Posterior cingulate gyrus (tissue), 11 donors: ENCODE data around the gene FADS3.

Experiments used
- DNase-seq, 10 donors: peaks; one replicate each; pipeline versions ENCODE4 v3.0.0 to v3.0.0-alpha.2; 2020 to 2021; ENCODE audit warnings: mixed read lengths in 3 of 10
- intact Hi-C: fragments of 100-400 bp; cut with DNase I; formaldehyde crosslinking; loops from one replicate; pipeline ENCODE4 v1.15.1; 2023

Gene FADS3, protein sequence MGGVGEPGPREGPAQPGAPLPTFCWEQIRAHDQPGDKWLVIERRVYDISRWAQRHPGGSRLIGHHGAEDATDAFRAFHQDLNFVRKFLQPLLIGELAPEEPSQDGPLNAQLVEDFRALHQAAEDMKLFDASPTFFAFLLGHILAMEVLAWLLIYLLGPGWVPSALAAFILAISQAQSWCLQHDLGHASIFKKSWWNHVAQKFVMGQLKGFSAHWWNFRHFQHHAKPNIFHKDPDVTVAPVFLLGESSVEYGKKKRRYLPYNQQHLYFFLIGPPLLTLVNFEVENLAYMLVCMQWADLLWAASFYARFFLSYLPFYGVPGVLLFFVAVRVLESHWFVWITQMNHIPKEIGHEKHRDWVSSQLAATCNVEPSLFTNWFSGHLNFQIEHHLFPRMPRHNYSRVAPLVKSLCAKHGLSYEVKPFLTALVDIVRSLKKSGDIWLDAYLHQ

GRCh38 chr11:61891331-61892084 lies at the start of gene FADS3:
TSS of gene FADS3 (minus strand) at chr11:61891545. CDS start at chr11:61891381, 164 bp downstream.
- intact Hi-C loops = loop anchor here (1.0 to 5.0 kb wide), 2 partner anchors 74 to 93 kb away; partner anchors contain the start of gene FADS1
- DNase-seq = peak; percentile 68 to 97 (median 78)

DNA sequence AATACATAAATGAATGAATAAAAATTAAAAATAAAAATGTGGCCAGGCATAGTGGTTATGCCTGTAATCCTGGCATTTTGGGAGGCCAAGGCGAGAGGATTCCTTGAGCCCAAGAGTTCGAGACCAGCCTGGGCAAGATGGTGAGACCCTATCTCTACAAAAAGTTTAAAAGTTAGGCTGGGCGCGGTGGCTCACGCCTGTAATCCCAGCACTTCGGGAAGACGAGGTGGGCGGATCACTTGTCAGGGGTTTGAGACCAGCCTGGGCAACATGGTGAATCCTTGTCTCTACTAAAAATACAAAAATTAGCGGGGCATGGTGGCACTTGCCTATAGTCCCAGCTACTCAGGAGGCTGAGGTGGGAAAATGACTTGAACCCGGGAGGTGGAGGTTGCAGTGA lies 49.1 kb upstream of the FADS3 start:
- intact Hi-C loops = no loop called here

GRCh38 chr11:61935861-61936260 lies 44.5 kb upstream of the FADS3 start:
- DNase-seq = no peak
- intact Hi-C loops = no loop called here

More for the DNA sequence above, 49.1 kb upstream of the FADS3 start:
- DNase-seq = no peak

DNA sequence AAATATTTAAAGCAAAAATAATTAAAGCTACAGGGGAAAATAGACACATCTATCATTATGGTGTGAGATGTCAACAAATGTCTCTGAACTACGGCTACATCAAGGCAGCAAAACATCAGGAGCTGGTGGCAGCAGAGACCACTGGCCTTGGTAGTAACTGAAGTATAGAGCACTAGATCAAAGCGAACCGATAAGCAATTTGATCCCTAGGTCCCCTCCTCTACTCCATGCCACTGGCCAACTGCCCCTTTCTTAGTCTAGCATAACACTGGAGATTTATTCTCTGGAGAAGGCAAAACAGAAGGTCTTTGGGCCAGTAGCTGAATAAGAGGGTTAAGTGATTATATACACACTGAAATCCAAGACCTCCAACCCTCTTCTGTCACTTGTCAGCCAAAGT lies 39.6 kb upstream of the FADS3 start:
- no peak for DNase-seq
- intact Hi-C loops = no loop called here

DNA sequence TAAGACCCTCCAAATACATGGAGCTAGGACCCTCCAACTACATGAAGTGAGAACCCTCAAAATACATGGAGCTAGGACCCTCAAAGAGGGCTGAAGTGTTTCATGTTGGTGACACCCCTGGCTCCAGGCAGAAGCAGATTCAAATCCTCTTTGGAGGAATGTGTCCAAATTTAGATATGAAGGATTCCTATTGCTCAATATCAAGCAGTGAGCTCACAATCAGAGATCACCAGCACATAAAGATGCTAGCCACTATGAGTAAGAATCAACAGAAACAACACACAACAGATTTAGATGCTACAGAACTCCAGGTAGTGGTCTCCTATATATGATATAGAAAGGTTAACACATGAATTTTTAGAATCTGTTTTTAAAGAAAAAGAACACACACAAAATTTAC lies 37.3 kb upstream of the FADS3 start:
- DNase-seq = no peak
- intact Hi-C loops = no loop called here

DNA sequence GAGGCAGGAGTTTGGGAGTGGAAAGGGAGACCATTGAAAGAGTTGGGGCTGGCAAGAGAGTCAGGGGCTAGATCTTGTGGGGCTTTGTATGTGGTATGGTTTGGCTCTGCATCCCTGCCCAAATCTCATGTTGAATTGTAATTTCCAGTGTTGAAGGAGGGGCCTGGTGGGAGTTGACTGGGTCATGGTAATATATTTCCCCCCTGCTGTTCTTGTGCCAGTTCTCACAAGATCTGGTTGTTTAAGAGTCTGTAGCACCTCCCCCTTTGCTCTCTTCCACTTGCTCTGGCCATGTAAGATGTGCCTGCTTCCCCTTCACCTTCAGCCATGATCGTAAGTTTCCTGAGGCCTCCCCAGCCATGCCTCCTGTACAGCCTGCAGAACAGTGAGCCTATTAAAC lies 36.2 kb upstream of the FADS3 start:
- no peak for DNase-seq
- intact Hi-C loops = no loop called here

DNA sequence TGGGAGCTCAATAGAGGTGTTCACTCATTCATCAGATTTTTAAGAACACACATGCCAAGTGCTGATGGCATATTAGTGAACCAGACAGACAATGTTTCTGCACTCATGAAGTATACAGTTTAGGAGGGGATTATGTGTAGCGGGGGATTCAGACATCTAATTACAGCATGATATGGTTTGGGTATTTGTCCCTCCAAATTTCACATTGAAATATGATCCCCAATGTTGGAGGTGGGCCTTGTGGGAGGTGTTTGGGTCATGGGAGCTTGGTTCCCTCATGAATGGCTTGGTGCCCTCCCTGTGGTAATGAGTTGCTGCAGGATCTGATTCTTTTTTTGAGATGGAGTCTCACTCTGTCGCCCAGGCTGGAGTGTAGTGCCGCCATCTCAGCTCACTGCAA lies 34.9 kb upstream of the FADS3 start:
- DNase-seq = peak in 1 of 10 donors; percentile 10
- intact Hi-C loops = no loop called here

DNA sequence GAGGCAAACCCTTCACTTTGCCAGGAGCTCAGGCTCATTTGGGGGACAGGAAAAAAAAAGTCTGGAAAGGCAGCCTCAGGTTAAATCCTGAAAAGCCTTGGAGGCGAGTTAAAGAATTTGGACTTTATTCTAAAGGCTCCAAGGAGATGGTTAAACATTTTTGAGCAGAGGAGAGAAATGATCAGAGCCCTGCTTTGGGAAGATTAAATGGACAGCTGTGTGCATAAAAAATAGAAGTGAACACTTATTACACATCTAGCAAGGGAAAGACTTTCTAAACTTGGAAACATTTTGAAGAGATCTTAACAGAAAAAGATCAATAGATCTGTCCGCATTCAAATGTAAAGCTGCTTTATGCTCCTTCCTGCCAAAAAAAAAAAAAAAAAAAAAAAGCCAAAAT lies 34.4 kb upstream of the FADS3 start:
- no peak for DNase-seq
- intact Hi-C loops = no loop called here

GRCh38 chr11:61924064-61924455 lies 32.7 kb upstream of the FADS3 start:
- DNase-seq = peak in 1 of 10 donors; percentile 48
- intact Hi-C loops = no loop called here

DNA sequence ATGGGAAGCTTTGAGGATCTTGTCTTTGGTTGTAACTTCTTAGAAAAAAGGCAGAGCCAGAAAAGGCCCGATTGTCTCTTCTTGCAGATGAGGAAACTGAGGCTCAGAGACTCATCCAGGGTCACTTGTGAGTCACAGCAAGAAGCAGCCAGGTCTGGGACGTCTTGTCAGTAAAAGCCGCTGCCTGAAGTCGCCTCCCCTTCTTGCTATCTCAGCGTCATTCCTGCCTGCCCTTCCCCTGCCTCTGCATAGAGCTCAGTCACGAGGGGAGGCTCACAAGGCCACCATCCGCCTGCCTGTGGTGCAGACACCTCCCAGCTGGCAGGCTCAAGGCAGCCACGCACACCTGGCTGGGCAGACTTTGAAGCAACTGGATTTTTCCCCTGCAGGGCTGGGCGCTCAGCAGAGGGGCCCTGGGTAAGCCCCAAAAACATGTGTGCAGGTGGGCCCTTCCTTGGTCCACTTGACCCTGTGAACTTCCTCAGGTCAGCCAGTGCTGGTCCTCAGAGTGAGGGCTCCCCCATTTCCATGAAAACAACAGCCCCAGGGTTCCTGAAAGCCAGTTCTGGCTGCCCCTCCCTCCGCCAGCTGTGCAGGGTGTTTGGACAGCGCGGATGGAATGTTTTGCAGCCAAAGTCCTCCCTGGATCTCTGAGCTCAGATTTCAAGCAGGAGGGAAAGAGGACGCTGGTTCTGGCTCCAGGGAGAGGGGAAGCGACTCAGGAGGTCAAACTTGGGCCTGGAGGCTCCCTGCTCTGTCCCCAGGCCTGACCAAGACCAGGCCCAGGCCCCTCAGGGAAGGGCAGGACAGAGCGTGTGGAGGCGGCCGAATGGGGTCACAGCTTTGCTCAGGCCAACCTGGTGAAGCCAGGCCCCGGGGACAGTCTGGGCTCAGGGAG lies 32.1 kb upstream of the FADS3 start:
- intact Hi-C loops = no loop called here
- peak in 2 of 10 donors; percentile 81 to 86 for DNase-seq

DNA sequence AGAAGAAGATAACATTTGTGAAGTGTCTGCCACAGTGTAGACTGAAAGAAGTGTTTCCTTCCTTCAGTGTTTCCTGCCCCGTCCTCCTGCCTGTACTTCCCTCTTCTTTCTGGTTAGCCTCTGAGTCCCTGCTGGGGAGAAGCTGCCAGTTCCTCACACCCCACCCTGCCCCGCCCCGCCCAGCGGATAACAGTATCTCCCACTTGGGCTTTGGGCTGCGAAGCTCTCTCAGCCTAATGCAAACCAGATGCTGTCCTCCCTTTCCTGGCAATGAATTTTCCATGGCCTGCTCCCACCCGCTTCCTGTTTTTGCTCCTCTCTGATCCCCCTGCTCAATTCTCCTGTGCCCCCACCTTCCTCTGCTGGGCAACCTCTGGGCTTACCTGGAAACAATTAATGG lies 31.2 kb upstream of the FADS3 start:
- peak in 1 of 10 donors; percentile 22 for DNase-seq
- intact Hi-C loops = no loop called here

DNA sequence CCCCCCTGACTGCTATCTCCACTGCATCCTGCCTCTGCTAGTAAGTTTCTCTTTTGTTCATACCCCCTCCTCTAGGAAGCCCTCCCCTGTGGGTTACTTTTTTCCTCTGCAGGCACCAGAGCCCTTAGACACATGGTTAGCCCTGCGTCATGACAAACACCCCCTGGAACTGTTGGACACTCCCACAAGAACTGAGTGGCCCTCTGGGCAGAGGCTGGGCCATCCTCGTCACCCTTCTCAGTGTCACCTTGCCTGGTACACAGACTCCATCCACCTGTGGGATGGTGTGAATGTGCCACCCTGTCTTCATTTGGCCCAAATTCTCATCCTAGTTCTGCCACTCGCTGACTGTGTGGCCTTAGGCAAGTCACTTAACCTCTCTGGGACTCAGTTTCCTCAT lies 30.1 kb upstream of the FADS3 start:
- intact Hi-C loops = no loop called here

DNA sequence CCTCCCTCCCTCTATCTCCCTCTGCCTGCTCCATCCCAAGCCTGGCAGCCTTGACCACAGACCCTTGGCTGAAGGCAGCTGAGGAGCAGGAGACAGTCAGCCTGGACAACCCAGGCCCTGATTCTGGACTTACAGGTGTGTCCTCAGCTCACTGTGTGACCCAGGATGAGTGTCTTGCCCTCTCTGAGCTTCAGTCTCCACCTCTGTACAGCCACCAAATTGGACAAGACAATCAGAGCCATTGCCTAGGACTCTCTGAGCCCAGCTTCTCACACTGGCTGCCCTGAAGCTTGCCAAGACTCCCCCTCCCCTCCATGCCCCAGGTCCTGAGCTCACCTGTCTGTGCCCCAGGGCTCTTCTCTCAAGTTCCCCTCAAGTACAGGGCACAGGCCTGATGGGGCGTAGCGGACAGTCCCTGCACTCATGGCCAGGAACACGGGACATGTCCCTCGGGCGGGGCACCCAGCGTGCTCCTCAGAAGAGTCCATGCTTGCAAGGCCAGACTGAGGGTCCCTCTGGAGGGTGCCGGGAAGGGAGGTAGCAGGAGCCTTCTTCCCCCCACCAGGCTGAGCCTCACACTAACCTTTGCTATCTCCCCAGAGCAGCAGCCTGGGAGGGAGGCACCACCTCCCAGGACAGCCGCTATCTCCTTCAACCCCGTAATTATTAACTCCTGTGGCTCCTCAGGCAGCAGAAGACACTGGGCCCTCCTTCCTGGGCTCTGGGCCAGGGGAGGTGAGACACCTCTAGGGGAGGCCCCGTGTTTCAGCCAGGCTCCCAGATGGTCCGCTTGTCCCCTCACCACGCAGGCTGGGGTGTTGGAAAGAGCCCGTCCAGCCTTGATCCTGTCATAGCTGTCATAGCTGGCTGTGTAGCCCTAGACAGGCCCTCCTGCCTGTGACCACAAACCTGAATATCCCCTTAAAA lies 28.6 kb upstream of the FADS3 start:
- intact Hi-C loops = no loop called here
- peak in 2 of 10 donors; percentile 74 to 81 for DNase-seq

More for the DNA sequence above, 30.1 kb upstream of the FADS3 start:
- no peak for DNase-seq

DNA sequence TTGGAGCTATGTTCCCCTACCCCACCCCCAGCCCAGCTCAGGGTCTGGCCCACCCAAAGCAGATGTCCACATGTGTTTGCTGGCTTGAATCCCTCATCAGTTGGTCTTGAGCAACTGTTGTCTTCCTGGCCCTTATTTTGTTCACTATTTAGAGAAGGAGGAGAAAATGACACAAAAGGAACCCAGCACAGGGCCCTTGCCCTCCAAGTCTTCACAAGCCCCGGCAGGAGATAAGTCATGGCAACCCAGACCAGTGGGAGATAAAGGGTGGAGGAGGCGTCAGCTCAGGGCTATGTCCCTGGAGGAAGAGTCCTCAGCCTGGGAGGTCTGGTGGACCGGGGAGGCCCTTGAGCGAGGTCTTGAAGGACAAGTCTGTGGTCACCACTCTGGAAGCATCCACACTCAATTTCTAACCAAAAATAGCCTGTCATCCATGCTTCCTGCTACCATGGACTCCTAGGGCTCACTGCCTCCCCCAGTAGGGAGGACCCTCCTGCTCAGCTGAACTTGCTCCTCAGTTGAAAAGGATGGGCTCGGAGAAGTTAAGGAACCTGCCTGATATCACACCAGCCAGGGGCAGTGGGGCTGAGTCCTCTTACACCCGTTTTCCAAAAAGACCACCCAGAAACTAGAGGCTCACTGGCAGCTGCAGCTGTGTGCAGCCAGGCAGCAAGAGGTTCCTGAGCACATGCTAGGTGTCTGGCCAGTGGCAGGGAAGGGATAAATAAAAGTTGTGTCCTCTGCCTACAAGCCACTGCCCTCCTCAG lies 27.8 kb upstream of the FADS3 start:
- DNase-seq = peak in 1 of 10 donors; percentile 55
- intact Hi-C loops = no loop called here

GRCh38 chr11:61918251-61918937 lies 27.0 kb upstream of the FADS3 start:
- intact Hi-C loops = no loop called here
- DNase-seq = peak in 1 of 10 donors; percentile 26

GRCh38 chr11:61917334-61918109 lies 26.2 kb upstream of the FADS3 start, which contains the start of gene RAB3IL1:
TSS of gene RAB3IL1 (minus strand) at chr11:61917566. CDS start at chr11:61917367, 199 bp downstream.
- intact Hi-C loops = no loop called here
- DNase-seq = peak in 8 of 10 donors; percentile 36 to 92 (median 60)

GRCh38 chr11:61916737-61917333 lies 25.5 kb upstream of the FADS3 start:
- peak in 3 of 10 donors; percentile 9 to 85 (median 59) for DNase-seq
- intact Hi-C loops = no loop called here
